GM19455 (cell line): ENCODE data around the gene SH3RF1.

Experiments
- ATAC-seq: cut with Tn5 transposase; IDR thresholded peaks from one replicate; pipeline ENCODE4 v1.9.1; 2021; ENCODE audit not compliant: unreplicated experiment

SH3RF1 gene

DNA sequence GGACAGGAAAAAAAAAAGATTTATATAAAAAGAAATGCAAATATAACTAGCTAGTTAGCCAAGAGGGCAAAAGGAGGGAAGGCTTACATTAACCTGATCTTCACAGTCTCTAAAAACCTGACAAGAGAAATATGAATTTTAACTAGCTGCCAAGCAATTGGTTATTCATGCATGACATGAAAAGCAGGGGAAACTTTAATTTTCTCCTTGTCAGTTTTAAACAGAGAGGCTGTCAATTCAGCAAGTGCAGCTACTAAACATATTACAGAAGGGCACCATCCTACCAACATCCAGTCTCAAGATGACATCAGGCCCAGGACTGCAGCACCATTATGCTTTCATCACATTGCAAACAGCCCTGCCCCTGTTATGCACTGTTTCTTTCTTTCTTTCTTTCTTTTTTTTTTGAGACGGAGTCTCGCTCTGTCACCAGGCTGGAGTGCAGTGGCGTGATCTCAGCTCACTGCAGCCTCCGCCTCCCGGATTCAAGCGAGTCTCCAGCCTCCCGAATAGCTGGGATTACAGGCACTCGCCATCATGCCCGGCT lies 221.8 kb downstream of the SH3RF1 start:
- ATAC-seq: no peak

DNA sequence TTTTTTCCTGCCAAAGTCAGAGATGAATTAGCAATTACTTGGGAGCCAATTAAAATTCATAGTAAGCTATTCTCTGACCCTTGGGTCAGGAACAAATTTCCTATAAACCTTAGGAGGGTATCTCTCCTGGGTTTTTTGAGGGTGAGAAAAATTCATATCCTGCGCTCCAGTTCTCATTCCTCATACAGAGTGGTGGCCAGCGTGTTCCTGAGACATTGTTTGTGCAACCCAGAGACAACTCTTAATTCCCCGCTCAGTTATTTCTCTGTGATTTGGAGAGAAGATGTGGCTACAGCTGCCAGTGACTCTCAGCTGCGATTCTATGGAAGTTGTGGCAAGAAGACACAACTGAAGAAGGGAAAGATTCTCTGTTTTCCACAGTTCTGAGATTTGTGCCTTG lies 222.8 kb downstream of the SH3RF1 start:
- no peak for ATAC-seq

DNA sequence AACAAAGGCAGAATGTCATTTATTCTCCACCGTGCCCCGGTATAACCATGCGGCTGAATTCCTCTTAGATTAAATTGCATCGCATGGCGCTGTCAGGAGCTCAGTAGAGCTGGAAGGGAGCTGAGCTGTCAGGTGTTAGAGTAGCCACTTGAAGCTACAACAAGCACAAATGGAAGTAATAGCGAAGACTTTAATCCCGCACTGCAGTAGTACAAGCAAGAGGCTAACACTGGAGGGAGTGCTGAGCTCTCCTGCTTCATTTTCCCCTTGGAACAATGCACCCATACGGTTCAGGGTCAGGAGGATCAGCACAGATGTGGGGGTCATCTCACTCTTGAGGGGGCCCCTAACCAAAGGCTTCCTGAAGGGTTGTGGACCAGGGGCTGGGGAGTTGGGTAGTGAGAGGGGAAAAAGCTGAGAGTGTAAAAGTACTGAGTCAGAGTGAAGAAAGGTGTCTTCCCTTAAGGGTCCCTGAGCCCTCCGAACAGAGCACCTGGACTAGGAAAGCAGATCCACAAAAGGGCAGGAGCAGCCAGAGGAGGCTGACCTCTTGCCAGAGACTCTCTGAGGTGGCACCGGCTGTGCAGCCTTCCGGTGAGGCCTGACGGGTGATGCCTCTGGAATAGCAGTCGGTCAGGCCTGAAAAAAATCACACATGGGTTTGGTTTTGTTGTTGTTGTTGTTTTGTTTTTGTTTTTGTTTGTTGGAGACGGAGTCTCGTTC lies 224.7 kb downstream of the SH3RF1 start:
- no peak for ATAC-seq

- no peak for ATAC-seq
Observed at GRCh38 chr4:169044714-169045447, 225.9 kb downstream of the SH3RF1 start.
